Activated CD4-positive, CD25-positive, alpha-beta regulatory T cell treated with anti-CD3 and anti-CD28 coated beads, Interleukin-2, amount 50 U/mL, for 16 hours (primary cell): ENCODE data around the gene TMEM134.
"Not testable (repeated sequence)": the region's sequence is repeated elsewhere in the genome, so short reads cannot be mapped to it uniquely, and the experiment has no call there.

Experiments used
- DNase-seq: peaks from one replicate; pipeline ENCODE4 v3.0.0-alpha.2; 2020; ENCODE audit warnings: low read depth, low spot score

Gene TMEM134

GRCh38 chr11:67485873-67486361 is 16.9 kb upstream of the TMEM134 start:
- DNase-seq, result not testable (repeated sequence)

GRCh38 chr11:67484847-67485311 is 15.8 kb upstream of the TMEM134 start:
- peak; percentile 46 for DNase-seq

- DNase-seq, result no peak
These were observed 15.0 kb upstream of the TMEM134 start for GRCh38 chr11:67483831-67484665.

- peak; percentile 95 for DNase-seq
These were observed 14.1 kb upstream of the TMEM134 start, which contains the start of gene AIP for GRCh38 chr11:67482827-67483798. AIP (plus strand) TSS chr11:67483026; CDS start chr11:67483159, 133 bp downstream.

GRCh38 chr11:67482275-67482826 is 13.3 kb upstream of the TMEM134 start:
- no peak for DNase-seq

- DNase-seq, result not testable (repeated sequence)
These were observed 8.4 kb upstream of the TMEM134 start for GRCh38 chr11:67477344-67478050.

- DNase-seq, result not testable (repeated sequence)
These were observed 7.6 kb upstream of the TMEM134 start for GRCh38 chr11:67476692-67477091.

GRCh38 chr11:67472882-67473281 is 3.8 kb upstream of the TMEM134 start:
- no peak for DNase-seq

GRCh38 chr11:67470337-67471002 is 1.4 kb upstream of the TMEM134 start:
- DNase-seq, result no peak

- no peak for DNase-seq
These were observed 409 bp upstream of the TMEM134 start for GRCh38 chr11:67469508-67469811.

- no peak for DNase-seq
These were observed 644 bp downstream of the TMEM134 start for GRCh38 chr11:67468456-67468758.

- no peak for DNase-seq
These were observed 995 bp downstream of the TMEM134 start for GRCh38 chr11:67468056-67468455.

GRCh38 chr11:67466962-67467771 is 1.9 kb downstream of the TMEM134 start:
- no peak for DNase-seq

GRCh38 chr11:67466367-67466766 is 2.7 kb downstream of the TMEM134 start:
- no peak for DNase-seq

- not testable (repeated sequence) for DNase-seq
These were observed 3.5 kb downstream of the TMEM134 start for GRCh38 chr11:67465530-67465929.

GRCh38 chr11:67465189-67465510 is 3.9 kb downstream of the TMEM134 start:
- DNase-seq, result no peak

GRCh38 chr11:67464411-67465188 is 4.5 kb downstream of the TMEM134 start:
- peak; percentile 85 for DNase-seq

GRCh38 chr11:67463680-67464410 is 5.2 kb downstream of the TMEM134 start:
- no peak for DNase-seq

- no peak for DNase-seq
These were observed 5.9 kb downstream of the TMEM134 start for GRCh38 chr11:67463186-67463585.
